Kidney glomerular epithelial cell (primary cell): ENCODE measurements around the gene LRRC49.
"Not testable (repeated sequence)": the region's sequence is repeated elsewhere in the genome, so short reads cannot be mapped to it uniquely, and the experiment has no call there.

Source experiments
- DNase-seq: peaks from one replicate; lab custom pipeline; 2025; lab: John Stamatoyannopoulos, UW

The LRRC49 gene, protein sequence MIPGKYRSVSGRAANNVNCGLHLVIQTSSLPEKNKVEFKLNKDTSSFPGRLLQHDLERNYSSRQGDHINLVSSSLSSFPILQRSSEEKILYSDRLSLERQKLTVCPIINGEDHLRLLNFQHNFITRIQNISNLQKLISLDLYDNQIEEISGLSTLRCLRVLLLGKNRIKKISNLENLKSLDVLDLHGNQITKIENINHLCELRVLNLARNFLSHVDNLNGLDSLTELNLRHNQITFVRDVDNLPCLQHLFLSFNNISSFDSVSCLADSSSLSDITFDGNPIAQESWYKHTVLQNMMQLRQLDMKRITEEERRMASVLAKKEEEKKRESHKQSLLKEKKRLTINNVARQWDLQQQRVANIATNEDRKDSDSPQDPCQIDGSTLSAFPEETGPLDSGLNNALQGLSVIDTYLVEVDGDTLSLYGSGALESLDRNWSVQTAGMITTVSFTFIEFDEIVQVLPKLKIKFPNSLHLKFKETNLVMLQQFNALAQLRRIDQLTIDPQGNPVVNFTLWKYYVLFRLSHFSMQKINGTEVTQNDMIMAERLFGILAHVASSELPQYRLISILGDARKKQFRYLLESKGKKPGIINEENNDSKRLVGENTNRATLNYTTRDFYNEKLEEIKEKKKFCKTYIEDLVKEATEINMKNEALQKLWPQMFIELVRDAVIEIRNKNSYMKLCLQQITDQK

DNA sequence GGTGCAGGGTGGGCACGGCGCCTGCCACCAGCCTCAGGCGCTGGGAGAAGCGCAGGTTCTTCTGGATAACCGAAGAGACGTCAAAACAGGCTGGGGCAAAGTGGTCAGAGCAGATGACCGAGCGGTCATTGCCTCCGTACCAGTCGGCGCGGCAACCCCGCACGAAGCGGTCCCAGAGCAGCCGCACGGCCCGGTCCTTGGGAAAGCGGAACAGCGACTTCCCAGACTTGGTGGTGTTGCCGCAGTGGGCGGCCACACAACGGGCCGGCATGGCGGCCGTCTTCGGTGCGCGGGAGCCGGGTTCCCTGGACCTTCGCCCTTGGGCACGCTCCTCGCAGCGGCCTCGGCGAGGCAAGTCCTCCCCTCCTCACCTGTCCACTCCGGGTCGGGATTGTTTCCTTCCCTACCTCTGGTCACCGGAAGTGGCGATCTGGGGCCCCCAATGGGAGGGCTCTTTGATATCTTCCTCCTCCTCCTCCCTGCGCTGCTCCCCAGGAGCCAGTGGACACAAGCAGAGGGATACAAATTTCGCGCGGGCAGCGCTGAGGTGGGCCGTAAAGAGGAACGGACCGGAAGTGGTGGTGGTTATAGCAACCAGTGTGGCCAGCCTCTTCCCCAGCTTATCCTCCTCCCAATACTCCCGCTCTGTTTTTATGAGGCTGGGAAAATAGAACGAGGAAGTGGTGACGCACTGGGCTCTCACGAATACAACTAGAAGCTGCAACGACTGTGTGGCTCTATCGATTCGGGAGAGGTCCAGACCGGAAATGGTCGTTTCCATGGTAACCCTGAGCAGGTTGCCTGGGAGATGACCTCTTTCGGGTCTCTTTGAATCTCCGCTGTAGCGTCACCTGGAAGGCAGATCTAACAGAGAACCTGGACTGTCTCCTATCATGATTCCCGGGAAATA, at the start of gene LRRC49, which contains the start of gene THAP10:
LRRC49 (plus strand) TSS at position 825 of the 910 bp plus-strand sequence; CDS start at position 894, 69 bp downstream.
THAP10 (minus strand) TSS at position 432 of the 910 bp plus-strand sequence; CDS start at position 271, 161 bp downstream.
- DNase-seq, result peak; percentile 94

DNA sequence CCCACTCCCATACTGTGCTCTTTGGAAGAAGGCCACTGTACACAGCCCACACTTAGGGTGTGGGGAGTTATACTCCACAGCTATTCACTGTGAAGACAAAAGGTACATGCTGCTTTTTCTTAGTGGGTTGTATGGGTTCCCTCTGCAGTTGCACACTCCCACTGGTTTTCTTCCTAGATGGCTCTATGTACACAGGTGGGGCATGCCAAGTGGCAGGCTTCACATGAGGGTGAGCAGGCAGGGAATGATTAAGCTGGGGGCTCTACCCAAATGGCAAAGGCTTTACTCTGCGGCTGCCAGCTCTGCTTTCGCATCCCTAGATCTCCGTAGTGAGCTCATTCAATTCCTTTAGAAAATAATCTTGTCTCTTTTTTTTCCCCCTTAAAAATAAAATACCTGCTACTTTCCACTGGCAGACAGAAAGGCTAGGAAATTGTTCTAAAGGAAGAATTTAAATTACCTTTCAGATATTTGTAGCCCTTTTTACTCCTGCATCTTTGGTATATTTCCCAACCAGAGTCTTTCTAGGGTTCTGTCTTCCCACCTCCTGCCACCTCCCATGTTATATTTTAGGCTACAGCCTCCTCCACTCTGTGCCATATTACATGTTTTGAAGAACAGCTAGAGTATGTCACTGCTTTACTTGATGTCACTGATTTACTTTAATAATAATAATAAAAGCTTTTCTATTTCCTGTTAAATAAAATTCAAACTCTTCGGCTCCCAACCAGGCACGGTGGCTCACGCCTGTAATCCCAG, 46.8 kb upstream of the LRRC49 start:
- DNase-seq, result no peak

DNA sequence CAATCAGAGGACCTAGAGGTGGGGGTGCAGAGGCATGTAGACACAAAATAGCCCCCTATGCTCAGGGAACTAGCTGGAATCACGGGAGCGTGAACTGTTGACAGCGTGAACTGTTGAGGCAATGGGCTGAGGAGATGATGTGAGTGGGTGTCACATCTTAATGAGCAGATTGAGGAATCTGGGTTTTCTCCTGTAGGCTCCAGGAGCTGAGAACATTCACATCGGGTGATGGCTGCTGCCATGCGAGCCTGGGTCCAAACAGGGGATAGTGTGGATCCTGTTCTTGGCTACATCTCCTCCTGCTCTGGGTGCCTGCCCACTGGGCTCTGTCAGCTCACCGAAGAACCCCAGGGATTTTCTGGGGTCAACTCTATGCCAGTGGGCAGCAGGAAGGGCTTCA, 40.7 kb upstream of the LRRC49 start:
- DNase-seq, result no peak

DNA sequence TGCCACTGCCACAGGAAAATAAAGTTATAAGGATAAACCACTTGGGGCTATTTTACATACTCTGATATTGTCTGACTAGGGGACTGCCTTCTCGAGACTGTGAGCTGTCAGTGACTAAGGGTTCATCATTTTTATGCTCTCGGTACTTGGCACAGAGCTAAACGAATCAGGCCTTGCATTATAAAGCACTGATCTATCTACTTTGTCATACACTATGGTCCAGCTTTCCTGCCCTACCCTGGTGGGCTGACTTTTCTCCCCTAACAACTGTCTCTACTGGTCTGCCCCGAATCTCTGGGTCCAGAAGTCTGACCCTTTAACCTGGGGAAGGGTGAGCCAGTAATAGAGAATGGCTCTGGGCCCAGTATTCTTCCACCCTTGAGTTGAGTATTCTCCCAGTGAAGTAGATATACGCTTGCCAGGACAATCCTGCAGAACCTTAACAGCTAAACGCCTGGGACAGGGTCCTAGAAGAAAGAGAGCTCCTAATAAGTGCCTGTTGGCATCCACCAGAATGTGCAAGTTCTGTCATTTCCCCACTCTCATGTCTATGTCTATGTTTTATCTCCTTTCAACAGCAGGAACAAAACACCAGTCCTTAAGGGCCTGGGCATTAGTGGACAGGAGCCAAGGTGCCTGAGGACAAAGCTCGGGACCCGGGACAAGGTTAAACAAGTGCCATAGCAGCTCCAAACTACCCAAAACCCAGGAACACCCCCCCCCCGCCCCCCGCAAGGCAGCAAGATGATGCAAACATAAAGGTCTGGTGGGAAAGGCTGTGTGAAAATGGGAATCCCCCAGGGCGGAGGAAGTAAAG, 39.9 kb upstream of the LRRC49 start:
- DNase-seq, result peak; percentile 57

DNA sequence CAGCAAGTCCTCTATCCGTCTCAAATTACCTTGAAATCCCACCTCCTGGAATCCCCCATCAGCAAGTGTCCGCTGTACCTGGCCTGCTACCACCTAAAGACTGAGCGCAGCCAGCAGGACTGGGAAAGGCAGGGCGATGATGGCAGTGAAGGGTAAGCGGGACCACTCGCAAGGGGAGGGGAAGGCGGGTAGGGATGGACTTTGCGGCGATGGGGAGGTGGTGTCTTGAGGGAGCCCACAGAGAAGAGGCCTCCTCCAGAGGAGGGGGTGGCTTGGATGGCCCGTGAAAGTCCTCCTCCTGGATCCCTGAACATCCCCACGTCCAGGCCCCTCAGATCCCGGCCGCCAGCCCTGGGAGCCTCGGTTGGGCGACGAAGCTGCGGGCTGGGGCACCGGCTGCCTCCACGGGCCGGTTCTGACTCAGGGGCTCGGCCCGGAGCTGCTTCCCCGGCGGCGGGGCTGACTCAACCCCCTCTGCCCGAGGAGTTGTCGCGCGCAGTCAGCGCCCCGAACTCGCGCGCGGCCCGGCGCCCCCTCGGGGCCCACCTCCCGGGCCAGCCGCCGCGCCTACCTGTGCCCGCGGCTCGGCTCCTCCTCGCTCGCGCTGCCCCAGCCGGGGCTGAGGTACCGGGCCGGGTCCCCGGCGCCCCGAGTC, 39.2 kb upstream of the LRRC49 start:
- DNase-seq, result peak; percentile 59

DNA sequence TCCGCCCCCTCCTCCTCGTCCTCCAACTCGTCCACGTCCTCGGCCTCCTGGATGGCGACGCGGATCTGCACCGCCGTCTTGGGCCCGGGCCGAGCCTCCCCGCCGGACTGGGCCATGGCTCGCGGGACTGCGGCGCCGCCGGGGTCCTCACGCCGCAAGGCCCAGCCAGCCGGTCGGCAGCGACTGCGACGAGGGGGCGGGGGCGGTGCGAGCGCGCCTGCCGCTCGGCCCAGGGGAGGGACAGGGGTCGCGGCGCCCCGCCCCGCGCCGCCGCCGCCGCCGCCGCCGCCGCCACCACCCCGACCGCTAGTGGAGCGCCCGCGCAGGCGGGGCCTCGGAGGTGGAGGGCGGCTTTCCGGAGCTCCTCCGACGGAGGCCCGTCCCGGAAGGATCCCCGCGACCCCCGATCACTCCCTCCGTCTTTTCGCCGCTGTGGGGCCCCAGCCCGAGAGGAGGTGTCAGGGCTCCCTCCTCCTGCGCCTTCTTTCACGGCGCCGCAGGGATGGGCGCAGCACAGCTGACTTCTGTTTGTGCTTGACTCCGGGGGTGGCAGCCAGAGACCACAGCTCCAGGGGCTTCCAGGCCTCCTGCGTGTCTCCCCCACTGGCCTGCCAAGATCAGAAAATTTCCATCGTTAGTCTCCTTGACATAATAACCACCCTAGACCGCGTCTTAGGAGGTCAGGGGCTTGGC, 38.5 kb upstream of the LRRC49 start, which contains the start of gene LARP6:
LARP6 (minus strand) TSS at position 185 of the 693 bp plus-strand sequence; CDS start at position 116, 69 bp downstream.
- DNase-seq, result peak; percentile 42

DNA sequence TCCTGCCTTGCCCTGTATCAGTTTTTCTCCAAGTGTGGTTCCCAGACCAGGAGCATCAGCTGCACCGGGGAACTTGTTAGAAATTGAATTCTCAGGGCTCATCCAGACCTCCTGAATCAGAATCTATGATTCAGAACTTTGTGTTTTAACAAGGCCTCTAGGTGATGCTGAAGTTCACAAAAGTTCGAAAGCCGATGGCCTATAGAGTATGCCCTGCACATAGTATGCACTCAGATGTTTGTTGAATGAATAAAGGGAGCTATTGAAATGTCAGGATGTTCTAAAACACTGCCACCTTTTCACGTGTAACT, 38.0 kb upstream of the LRRC49 start:
- DNase-seq, result peak; percentile 18

DNA sequence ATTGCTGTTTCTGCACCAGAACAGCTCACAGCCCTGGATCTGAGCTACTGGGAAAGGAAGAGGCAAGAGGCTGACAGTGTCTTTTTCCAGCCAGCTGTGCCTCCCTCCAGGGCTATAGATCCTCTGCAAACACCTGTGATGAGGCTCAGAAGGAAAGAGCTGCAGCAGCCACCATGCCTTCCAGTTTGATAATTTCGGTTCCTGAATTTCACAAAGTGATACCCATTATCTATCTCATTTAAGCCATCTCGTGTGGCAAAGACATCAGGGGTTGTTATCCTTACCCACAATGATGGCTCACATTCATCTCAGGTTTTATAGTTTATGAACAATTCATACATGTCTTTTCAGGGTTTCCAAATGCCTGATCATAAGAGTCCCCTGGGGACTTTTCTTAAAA, 36.9 kb upstream of the LRRC49 start:
- no peak for DNase-seq

DNA sequence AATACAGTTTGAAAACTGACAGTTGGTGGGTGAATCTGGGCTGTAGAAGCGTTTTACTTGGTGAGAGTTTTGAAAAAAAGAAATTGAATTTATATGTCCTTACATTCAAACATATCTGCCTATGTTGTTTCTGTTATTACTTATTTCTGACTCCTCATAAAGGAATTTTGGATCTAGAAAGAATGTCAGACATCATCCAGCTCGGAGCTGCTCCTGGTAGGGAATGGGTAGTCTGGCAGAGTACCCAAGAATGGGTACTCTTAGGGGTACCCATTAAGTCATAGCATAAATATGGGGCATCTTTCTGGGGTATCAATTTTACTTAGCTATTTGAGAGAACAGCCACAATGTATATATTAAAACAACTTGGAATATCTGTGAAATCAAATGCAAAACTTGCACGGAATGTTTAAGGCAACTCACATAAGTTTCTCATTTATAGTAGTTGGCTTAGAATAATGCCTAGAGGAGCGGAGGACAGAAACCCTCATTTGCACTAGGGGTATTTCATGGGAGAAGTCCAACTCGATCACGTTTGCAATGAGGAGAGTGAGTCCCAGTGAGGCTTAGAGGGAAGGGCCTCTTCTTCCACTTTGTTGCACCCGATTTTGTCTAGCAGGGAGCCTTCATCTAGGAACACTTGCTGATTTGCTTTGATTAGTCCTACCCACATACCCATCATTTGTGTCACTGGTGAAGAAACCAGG, 36.3 kb upstream of the LRRC49 start:
- DNase-seq, result no peak

DNA sequence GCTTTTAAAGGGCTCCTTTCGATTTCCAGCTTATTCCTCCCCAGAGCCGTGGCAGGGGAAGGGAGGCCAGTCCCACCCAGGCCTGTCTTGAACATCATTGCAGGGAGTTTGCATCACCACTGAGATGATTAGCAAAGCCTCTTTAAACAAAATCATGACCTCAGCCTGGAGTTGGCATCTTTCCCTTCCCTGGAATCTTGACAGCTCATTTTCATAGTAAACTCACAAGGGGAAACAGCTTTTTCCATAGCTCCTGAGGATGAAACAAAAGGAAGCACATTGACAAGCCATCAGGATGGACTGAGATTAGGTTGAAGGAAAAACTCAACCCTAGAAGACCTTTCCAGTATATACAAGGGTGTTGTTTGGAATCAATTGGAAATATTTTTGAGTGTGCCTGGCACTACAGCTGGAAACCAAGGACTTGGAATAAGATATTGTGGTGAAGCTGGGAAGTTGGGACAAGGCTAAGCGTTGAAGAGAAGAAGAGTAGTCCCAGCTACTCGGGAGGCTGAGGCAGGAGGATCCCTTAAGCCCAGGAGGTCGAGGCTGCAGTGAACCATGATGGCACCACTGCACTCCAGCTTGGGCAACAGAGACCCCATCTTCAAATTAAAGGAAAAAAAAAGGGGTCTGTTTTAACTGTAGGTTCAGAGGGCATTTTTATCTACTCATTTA, 35.6 kb upstream of the LRRC49 start:
- peak; percentile 87 for DNase-seq

DNA sequence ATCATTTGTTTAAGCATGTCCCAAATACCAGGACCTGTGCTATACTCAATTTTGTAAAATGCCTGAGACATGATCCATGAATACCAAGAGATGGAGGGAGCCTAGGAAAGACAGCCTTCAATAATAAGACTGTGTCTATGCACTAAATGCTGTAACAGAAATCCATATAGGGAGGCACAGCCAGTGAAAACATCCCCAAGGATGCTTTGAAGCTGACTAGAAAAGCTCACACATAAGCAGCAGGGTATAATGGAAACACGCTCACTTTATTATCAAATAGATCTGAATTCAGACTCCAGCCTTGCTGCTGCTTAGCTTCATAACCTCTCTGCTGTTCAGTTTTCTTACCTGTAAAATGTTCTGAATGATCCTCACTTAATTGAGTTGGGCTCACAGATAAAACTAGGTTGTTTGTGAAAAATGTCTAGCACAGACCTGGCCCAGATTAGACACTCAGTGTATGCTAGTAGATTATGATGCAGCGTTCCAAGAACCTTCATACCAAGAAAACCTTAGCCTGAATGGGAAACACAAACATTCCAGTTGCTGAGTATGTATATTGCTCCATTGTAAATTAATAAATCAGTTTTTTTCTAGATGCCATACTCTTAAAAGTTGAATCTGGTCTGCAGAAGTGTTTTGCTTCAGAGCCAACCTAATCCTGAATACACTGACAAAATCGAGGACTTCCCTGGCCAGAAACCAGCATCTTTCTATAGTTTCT, 34.9 kb upstream of the LRRC49 start:
- no peak for DNase-seq

DNA sequence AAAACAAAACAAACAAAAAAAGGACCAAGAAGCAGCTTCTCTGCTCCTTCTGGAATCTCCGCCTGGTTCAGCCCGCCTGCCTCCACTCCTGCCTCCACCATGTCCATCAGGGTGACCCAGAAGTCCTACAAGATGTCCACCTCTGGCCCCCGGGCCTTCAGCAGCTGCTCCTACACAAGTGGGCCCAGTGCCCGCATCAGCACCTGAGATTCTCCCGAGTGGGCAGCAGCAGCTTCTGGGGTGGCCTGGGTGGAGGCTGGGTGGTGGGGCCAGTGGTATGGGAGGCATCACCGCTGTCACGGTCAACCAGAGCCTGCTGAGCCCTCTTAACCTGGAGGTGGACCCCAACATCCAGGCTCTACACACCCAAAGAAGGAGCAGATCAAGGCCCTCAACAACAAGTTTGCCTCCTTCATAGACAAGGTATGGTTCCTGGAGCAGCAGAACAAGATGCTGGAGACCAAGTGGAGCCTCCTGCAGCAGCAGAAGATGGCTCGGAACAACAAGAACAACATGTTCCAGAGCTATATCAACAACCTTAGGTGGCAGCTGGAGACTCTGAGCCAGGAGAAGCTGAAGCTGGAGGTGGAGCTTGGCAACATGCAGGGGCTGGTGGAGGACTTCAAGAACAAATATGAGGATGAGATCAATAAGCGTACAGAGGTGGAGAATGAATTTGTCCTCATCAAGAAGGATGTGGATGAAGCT, 33.9 kb upstream of the LRRC49 start:
- DNase-seq, result not testable (repeated sequence)

DNA sequence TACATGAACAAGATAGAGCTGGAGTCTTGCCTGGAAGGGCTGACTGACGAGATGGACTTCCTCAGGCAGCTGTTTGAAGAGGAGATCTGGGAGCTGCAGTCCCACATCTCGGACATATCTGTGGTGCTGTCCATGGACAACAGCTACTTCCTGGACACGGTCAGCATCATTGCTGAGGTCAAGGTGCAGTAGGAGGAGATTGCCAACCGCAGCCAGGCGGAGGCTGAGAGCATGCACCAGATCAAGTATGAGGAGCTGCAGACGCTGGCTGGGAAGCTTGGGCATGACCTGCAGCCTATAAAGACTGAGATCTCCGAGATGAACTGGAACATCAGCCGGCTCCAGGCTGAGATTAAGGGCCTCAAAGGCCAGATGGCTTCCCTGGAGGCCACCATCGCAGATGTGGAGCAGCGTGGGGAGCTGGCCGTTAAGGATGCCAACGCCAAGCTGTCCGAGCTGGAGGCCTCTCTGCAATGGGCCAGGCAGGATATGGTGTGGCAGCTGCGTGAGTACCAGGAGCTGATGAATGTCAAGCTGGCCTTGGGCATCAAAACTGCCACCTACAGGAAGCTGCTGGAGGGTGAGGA, 33.2 kb upstream of the LRRC49 start:
- DNase-seq, result no peak

DNA sequence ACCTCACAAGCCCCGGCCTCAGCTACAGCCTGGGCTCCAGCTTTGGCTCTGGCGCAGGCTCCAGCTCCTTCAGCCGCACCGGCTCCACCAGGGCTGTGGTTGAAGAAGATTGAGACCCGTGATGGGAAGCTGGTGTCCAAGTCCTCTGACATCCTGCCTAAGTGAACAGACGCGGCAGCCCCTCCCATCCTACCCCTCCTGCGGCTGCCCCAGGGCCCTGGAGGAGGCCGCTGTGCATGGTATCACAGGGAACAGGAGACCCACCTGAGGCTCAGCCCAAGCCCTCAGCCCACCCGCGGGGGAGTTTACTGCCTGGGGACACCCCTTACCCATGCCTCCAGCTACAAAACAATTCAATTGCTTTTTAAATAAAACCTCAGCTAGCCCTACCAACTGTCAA, 32.6 kb upstream of the LRRC49 start:
- DNase-seq, result no peak

DNA sequence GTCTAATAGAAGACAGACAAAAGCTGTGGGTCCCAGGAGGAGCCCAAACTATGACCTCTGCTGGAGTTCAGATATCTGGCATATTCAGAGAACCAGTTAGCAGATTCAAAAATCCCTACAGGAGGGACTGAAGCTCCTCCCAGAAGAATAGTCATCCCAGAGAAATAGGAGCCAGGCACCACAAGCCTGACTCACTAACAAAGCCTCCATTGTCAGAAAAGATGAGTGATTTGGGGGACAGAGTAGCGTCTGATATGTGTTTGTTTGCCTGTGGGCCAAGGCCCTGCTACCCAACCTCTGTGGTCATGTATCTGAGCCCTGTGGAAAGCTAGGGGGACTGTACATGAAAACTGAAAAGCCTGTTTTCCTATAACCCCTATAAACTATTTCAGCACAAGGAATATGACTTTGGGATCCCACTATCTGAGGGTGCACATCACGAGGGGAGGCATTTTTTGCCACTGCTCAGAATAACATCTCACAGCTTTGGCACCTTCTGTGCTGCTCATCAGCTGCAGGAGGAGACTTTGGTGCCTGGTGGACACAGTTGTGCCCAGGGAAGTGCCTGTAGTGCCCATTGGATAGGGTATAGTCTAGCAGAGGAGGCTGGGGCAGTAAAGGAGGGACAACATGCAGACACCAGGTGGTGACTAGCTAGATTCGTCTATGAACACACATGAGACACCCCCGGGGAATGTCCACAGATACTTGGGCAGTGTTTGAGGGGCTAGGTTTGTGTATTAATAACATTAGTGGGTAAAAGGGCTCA, 29.0 kb upstream of the LRRC49 start:
- peak; percentile 94 for DNase-seq
